Naive thymus-derived CD4-positive, alpha-beta T cell (primary cell): ENCODE measurements around the gene SLC48A1. TPM values are rescaled to one million over a fixed set of nuclear protein-coding genes. Genes with fewer than 3 reads are reported as not detected.

ENCODE experiments used
- ATAC-seq: fragments of 150-1000 bp; cut with Tn5 transposase; 2 replicates; pipeline ENCODE4 v1.10.0; 2021; ENCODE audit warnings: mild to moderate bottlenecking, moderate library complexity
- CTCF ChIA-PET: fragments of 350-600 bp; sonication (Branson Sonifier 250); formaldehyde crosslinking; loops from one replicate; lab custom pipeline; 2021; ENCODE audit warnings: antibody characterized with exemption; lab: Charles Lee
- POLR2A ChIA-PET: fragments of 350-600 bp; sonication (Branson Sonifier 250); formaldehyde crosslinking; loops from one replicate; lab custom pipeline; 2021; ENCODE audit warnings: antibody characterized with exemption, inconsistent platforms; lab: Charles Lee
- DNase-seq, 9 donors: peaks; one replicate each; pipeline versions ENCODE4 v3.0.0 to v3.0.0-alpha.2; 2020 to 2022; ENCODE audit warnings: mixed read lengths in 1 of 9
- H3K27ac ChIP-seq: one replicate; pipeline ENCODE4 v1.7.0; 2013; ENCODE audit warnings: mild to moderate bottlenecking, low read depth, low read length, moderate library complexity
- H3K27me3 ChIP-seq, 2 donors: one replicate each; pipeline ENCODE4 v1.7.0; 2013; ENCODE audit warnings: low read length in 2 of 2, mild to moderate bottlenecking in 2 of 2, moderate library complexity in 2 of 2; ENCODE audit not compliant: control insufficient read depth in 2 of 2, insufficient read depth in 2 of 2
- H3K36me3 ChIP-seq, 3 experiments: 1 replicate in 2 of 3; 2 replicates in 1 of 3; pipeline ENCODE4 v1.7.0; 2013; ENCODE audit warnings: low read length in 3 of 3, mild to moderate bottlenecking in 3 of 3, moderate library complexity in 1 of 3; ENCODE audit not compliant: insufficient read depth in 3 of 3, control insufficient read depth in 2 of 3
- H3K4me1 ChIP-seq, 2 donors: one replicate each; pipeline ENCODE4 v1.7.0; 2013; ENCODE audit warnings: low read length in 2 of 2, mild to moderate bottlenecking in 2 of 2, moderate library complexity in 1 of 2; ENCODE audit not compliant: control insufficient read depth in 2 of 2, insufficient read depth in 2 of 2
- H3K4me3 ChIP-seq: 2 replicates; pipeline ENCODE4 v1.7.0; 2013; ENCODE audit warnings: mild to moderate bottlenecking, low read length
- H3K9me3 ChIP-seq, 3 experiments: 1 replicate in 2 of 3; 2 replicates in 1 of 3; pipeline ENCODE4 v1.7.0; 2013; ENCODE audit warnings: low read length in 3 of 3; ENCODE audit not compliant: control insufficient read depth in 2 of 3
- H3K27ac Mint-ChIP-seq, 9 donors: one replicate each; pipeline ENCODE4 v1.8.0; 2020 to 2022; ENCODE audit warnings: mixed read lengths in 9 of 9, mild to moderate bottlenecking in 8 of 9, moderate library complexity in 5 of 9, inconsistent platforms in 2 of 9
- H3K27me3 Mint-ChIP-seq, 5 donors: one replicate each; pipeline ENCODE4 v1.8.0; 2021 to 2022; ENCODE audit warnings: mixed read lengths in 5 of 5, mild to moderate bottlenecking in 1 of 5
- H3K36me3 Mint-ChIP-seq, 5 donors: one replicate each; pipeline ENCODE4 v1.8.0; 2020 to 2022; ENCODE audit warnings: mixed read lengths in 5 of 5, mild to moderate bottlenecking in 3 of 5, inconsistent platforms in 1 of 5
- H3K4me1 Mint-ChIP-seq, 7 donors: one replicate each; pipeline ENCODE4 v1.8.0; 2020 to 2022; ENCODE audit warnings: mixed read lengths in 7 of 7, mild to moderate bottlenecking in 3 of 7, inconsistent platforms in 1 of 7
- H3K4me3 Mint-ChIP-seq, 10 donors: one replicate each; pipeline ENCODE4 v1.8.0; 2020 to 2022; ENCODE audit warnings: mild to moderate bottlenecking in 10 of 10, mixed read lengths in 10 of 10, moderate library complexity in 6 of 10, inconsistent platforms in 2 of 10
- H3K9me3 Mint-ChIP-seq, 11 donors: one replicate each; pipeline ENCODE4 v1.8.0; 2020 to 2022; ENCODE audit warnings: mixed read lengths in 11 of 11, mild to moderate bottlenecking in 4 of 11, inconsistent platforms in 1 of 11, moderate library complexity in 1 of 11
- intact Hi-C, 2 donors: fragments of 100-400 bp; cut with micrococcal nuclease; formaldehyde crosslinking; loops; one replicate each; pipeline ENCODE4 v1.15.1; 2023
- polyA plus RNA-seq, 2 donors: library from polyadenylated mRNA; unstranded; fragments of 300-500 nt; fragmentation: Illumina TruSeq; gene quantifications; one replicate each; pipeline ENCODE4 v1.2.3, GENCODE V29; 2021
- total RNA-seq, 6 experiments: library from RNA in 5 of 6; stranded (reverse) in 5 of 6; gene quantifications; 1 replicate in 5 of 6; 2 replicates in 1 of 6; pipeline ENCODE4 v1.2.3 and lab custom pipeline; 2021 to 2026

The SLC48A1 gene
- total and polyA plus RNA-seq, 7 experiments from 2014 or later = 6.7 to 15.6 (median 12.5) TPM

- H3K27me3 ChIP-seq = no peaks in the 10 kb centered on the region
- CTCF ChIA-PET = interaction anchor here (1.0 to 4.6 kb wide), 3 partner anchors 14 to 84 kb away, joined by 3 to 62 read pairs (median 4); no protein-coding TSS in a partner anchor
- no peak overlapping the region for H3K4me3 Mint-ChIP-seq
- H3K4me1 ChIP-seq = peaks cover 16 to 55% of the 10 kb centered on the region in 2 donors
- H3K27ac Mint-ChIP-seq = peak overlapping the region; percentile 37 to 72 (median 44)
- H3K9me3 Mint-ChIP-seq = no peaks in the 10 kb centered on the region
- no peak for DNase-seq
- POLR2A ChIA-PET = interaction anchor here (0.6 to 1.3 kb wide), 6 partner anchors 9 to 37 kb away, joined by 3 read pairs; no protein-coding TSS in a partner anchor
- intact Hi-C loops = no loop called here
- H3K36me3 Mint-ChIP-seq = peaks cover 0 to 17% (median 9%) of the 10 kb centered on the region in 5 donors
- H3K27me3 Mint-ChIP-seq = no peaks in the 10 kb centered on the region
- no peak for ATAC-seq
- peaks cover 0 to 67% (median 28%) of the 10 kb centered on the region in 3 experiments for H3K36me3 ChIP-seq
- peak overlapping the region; percentile 22 for H3K27ac ChIP-seq
- H3K4me3 ChIP-seq = no peak overlapping the region
- H3K4me1 Mint-ChIP-seq = peaks cover 37 to 67% (median 60%) of the 10 kb centered on the region in 7 donors
- no peaks in the 10 kb centered on the region for H3K9me3 ChIP-seq
These were observed 26.4 kb downstream of the SLC48A1 start for GRCh38 chr12:47799357-47799955.

GRCh38 chr12:47800582-47800981 is 27.5 kb downstream of the SLC48A1 start:
- Histone ChIP-seq H3K9me3 (no peaks in the 10 kb centered on the region), H3K4me1 (peaks cover 21 to 67% of the 10 kb centered on the region in 2 donors), H3K4me3 (no peak overlapping the region), H3K27ac (no peak overlapping the region), H3K27me3 (no peaks in the 10 kb centered on the region), H3K36me3 (peaks cover 0 to 55% (median 22%) of the 10 kb centered on the region in 3 experiments)
- Mint-ChIP-seq H3K4me1 (peaks cover 48 to 78% (median 71%) of the 10 kb centered on the region in 7 donors), H3K9me3 (no peaks in the 10 kb centered on the region), H3K36me3 (peaks cover 0 to 18% (median 9%) of the 10 kb centered on the region in 5 donors), H3K4me3 (peak overlapping the region in 2 of 10 donors; percentile 43 to 86), H3K27ac (peak overlapping the region in 7 of 9 donors; percentile 14 to 97 (median 60)), H3K27me3 (no peaks in the 10 kb centered on the region)
- intact Hi-C loops = loop anchor here in 1 of 2 donors (1.0 kb wide), 1 partner anchor 8 kb away; no protein-coding TSS in a partner anchor
- POLR2A ChIA-PET = interaction anchor here (0.8 to 15.6 kb wide), 5 partner anchors 8 to 33 kb away, joined by 3 to 364 read pairs (median 3); no protein-coding TSS in a partner anchor
- CTCF ChIA-PET = interaction anchor here (0.6 to 22.9 kb wide), 4 partner anchors 10 to 1057 kb away, joined by 3 to 539 read pairs (median 7); no protein-coding TSS in a partner anchor
- no peak for DNase-seq
- no peak for ATAC-seq

- peak overlapping the region; percentile 75 to 97 (median 92) for H3K27ac Mint-ChIP-seq
- peak overlapping the region in 9 of 10 donors; percentile 33 to 86 (median 78) for H3K4me3 Mint-ChIP-seq
- Histone ChIP-seq H3K36me3 (peaks cover 0 to 48% (median 18%) of the 10 kb centered on the region in 3 experiments), H3K27me3 (no peaks in the 10 kb centered on the region), H3K4me1 (peaks cover 27 to 74% of the 10 kb centered on the region in 2 donors), H3K27ac (peak overlapping the region; percentile 81), H3K9me3 (no peaks in the 10 kb centered on the region), H3K4me3 (no peak overlapping the region)
- H3K36me3 Mint-ChIP-seq = peaks cover 0 to 18% (median 9%) of the 10 kb centered on the region in 5 donors
- ChIA-PET CTCF (interaction anchor here (0.9 to 22.9 kb wide), 7 partner anchors 9 to 60 kb away, joined by 3 to 539 read pairs (median 5); no protein-coding TSS in a partner anchor), POLR2A (interaction anchor here (0.8 to 15.6 kb wide), 4 partner anchors 11 to 30 kb away, joined by 3 to 364 read pairs (median 22); no protein-coding TSS in a partner anchor)
- H3K27me3 Mint-ChIP-seq = no peaks in the 10 kb centered on the region
- no peaks in the 10 kb centered on the region for H3K9me3 Mint-ChIP-seq
- H3K4me1 Mint-ChIP-seq = peaks cover 50 to 86% (median 79%) of the 10 kb centered on the region in 7 donors
- ATAC-seq = peak; percentile 50
- intact Hi-C loops = no loop called here
- DNase-seq = no peak
These were observed 28.3 kb downstream of the SLC48A1 start for GRCh38 chr12:47801170-47801903.

- peaks cover 0 to 18% (median 9%) of the 10 kb centered on the region in 5 donors for H3K36me3 Mint-ChIP-seq
- POLR2A ChIA-PET = interaction anchor here (0.8 to 15.6 kb wide), 5 partner anchors 10 to 30 kb away, joined by 3 to 364 read pairs (median 5); no protein-coding TSS in a partner anchor
- H3K4me1 Mint-ChIP-seq = peaks cover 55 to 91% (median 84%) of the 10 kb centered on the region in 7 donors
- no peaks in the 10 kb centered on the region for H3K9me3 ChIP-seq
- no peaks in the 10 kb centered on the region for H3K9me3 Mint-ChIP-seq
- CTCF ChIA-PET = interaction anchor here (0.8 to 22.9 kb wide), 9 partner anchors 8 to 61 kb away, joined by 3 to 539 read pairs (median 4); no protein-coding TSS in a partner anchor
- peak overlapping the region; percentile 75 to 97 (median 92) for H3K27ac Mint-ChIP-seq
- H3K27ac ChIP-seq = peak overlapping the region; percentile 81
- no peak for DNase-seq
- peaks cover 30 to 80% of the 10 kb centered on the region in 2 donors for H3K4me1 ChIP-seq
- H3K27me3 Mint-ChIP-seq = no peaks in the 10 kb centered on the region
- ATAC-seq = no peak
- intact Hi-C loops = loop anchor here (1.0 to 2.0 kb wide), 4 partner anchors 15 to 35 kb away; partner anchors contain the start of gene HDAC7 (in 1 of the 2)
- H3K27me3 ChIP-seq = no peaks in the 10 kb centered on the region
- H3K36me3 ChIP-seq = peaks cover 0 to 43% (median 13%) of the 10 kb centered on the region in 3 experiments
- H3K4me3 Mint-ChIP-seq = peak overlapping the region; percentile 40 to 86 (median 76)
- H3K4me3 ChIP-seq = no peak overlapping the region
These were observed 28.8 kb downstream of the SLC48A1 start for GRCh38 chr12:47801904-47802246.

GRCh38 chr12:47802312-47802711 is 29.3 kb downstream of the SLC48A1 start:
- no peaks in the 10 kb centered on the region for H3K27me3 Mint-ChIP-seq
- intact Hi-C loops = loop anchor here (1.0 to 2.0 kb wide), 4 partner anchors 14 to 35 kb away; partner anchors contain the start of gene HDAC7 (in 1 of the 2)
- peaks cover 0 to 39% (median 11%) of the 10 kb centered on the region in 3 experiments for H3K36me3 ChIP-seq

More at GRCh38 chr12:47802312-47802711, 29.3 kb downstream of the SLC48A1 start:
- H3K9me3 Mint-ChIP-seq = no peaks in the 10 kb centered on the region
- no peak overlapping the region for H3K4me3 ChIP-seq
- no peak for ATAC-seq
- H3K4me1 Mint-ChIP-seq = peaks cover 59 to 95% (median 89%) of the 10 kb centered on the region in 7 donors
- H3K36me3 Mint-ChIP-seq = peaks cover 0 to 17% (median 9%) of the 10 kb centered on the region in 5 donors
- H3K27me3 ChIP-seq = no peaks in the 10 kb centered on the region
- H3K4me1 ChIP-seq = peaks cover 34 to 84% of the 10 kb centered on the region in 2 donors
- no peaks in the 10 kb centered on the region for H3K9me3 ChIP-seq
- peak overlapping the region; percentile 62 to 86 (median 76) for H3K4me3 Mint-ChIP-seq
- H3K27ac ChIP-seq = peak overlapping the region; percentile 81
- ChIA-PET POLR2A (interaction anchor here (0.8 to 15.6 kb wide), 5 partner anchors 10 to 29 kb away, joined by 3 to 364 read pairs (median 5); no protein-coding TSS in a partner anchor), CTCF (interaction anchor here (0.6 to 22.9 kb wide), 8 partner anchors 10 to 83 kb away, joined by 3 to 539 read pairs (median 4); no protein-coding TSS in a partner anchor)
- peak overlapping the region; percentile 75 to 97 (median 92) for H3K27ac Mint-ChIP-seq
- DNase-seq = no peak
